Bronchial epithelial cell (primary cell): Measurements from ENCODE around the gene ANKS6. TPM values are rescaled to one million over a fixed set of nuclear protein-coding genes. Genes with fewer than 3 reads are reported as not detected.
A peak's percentile ranks its signal among the peaks of the same experiment; 100 is the strongest.

Source experiments
- DNase-seq: peaks from one replicate; pipeline ENCODE4 v3.0.0-alpha.2; 2010; ENCODE audit warnings: low read depth
- FAIRE-seq: peaks from 2 replicates; lab custom pipeline; 2011; peaks lifted over from hg19 to GRCh38; lab: Jason Lieb, UNC
- H3K27me3 ChIP-seq: 2 replicates; pipeline ENCODE4 v1.5.1; 2011; ENCODE audit warnings: low read length; ENCODE audit not compliant: control insufficient read depth, insufficient read depth
- H3K36me3 ChIP-seq: 2 replicates; pipeline ENCODE4 v1.5.1; 2011; ENCODE audit warnings: low read length; ENCODE audit not compliant: control insufficient read depth, insufficient read depth
- H3K4me3 ChIP-seq: 2 replicates; pipeline ENCODE4 v1.5.1; 2011; ENCODE audit warnings: mild to moderate bottlenecking, low read depth, low read length, control low read depth
- CTCF ChIP-seq: IDR thresholded peaks from 2 replicates; pipeline ENCODE4 v1.5.1; 2011; ENCODE audit warnings: mild to moderate bottlenecking, moderate library complexity, low read length, control low read depth, inconsistent platforms; ENCODE audit not compliant: insufficient read depth, severe bottlenecking
- total RNA-seq: library from RNA; depleted of rRNA; stranded (reverse); fragments of >200 nt; gene quantifications from 2 replicates; pipeline ENCODE4 v1.2.1, GENCODE V29; 2014

Gene ANKS6
- total RNA-seq, 1 donor from 2014 or later, result 32.1 TPM

- Histone ChIP-seq H3K4me3 (no peak overlapping the region), H3K27me3 (no peaks in the 10 kb centered on the region), H3K36me3 (peaks cover 12% of the 10 kb centered on the region)
- DNase-seq (no peak), FAIRE-seq (peak; percentile 52)
- TF ChIP-seq CTCF, result no peak
Observed at GRCh38 chr9:98787766-98788335, 8.5 kb downstream of the ANKS6 start.

- H3K36me3 ChIP-seq, result peaks cover 12% of the 10 kb centered on the region
- no peaks in the 10 kb centered on the region for H3K27me3 ChIP-seq
- no peak for TF ChIP-seq CTCF
- H3K4me3 ChIP-seq, result no peak overlapping the region
- FAIRE-seq (no peak), DNase-seq (no peak)
Observed at GRCh38 chr9:98786750-98787510, 9.4 kb downstream of the ANKS6 start.

GRCh38 chr9:98784831-98785806 lies 11.2 kb downstream of the ANKS6 start:
- H3K4me3 ChIP-seq, result no peak overlapping the region
- H3K36me3 ChIP-seq, result peaks cover 11% of the 10 kb centered on the region
- no peaks in the 10 kb centered on the region for H3K27me3 ChIP-seq
- FAIRE-seq, result no peak
- no peak for DNase-seq
- no peak for TF ChIP-seq CTCF

GRCh38 chr9:98783518-98784226 lies 12.7 kb downstream of the ANKS6 start:
- Histone ChIP-seq H3K27me3 (no peaks in the 10 kb centered on the region), H3K4me3 (no peak overlapping the region), H3K36me3 (peaks cover 5% of the 10 kb centered on the region)
- DNase-seq, result no peak
- FAIRE-seq, result peak; percentile 90
- no peak for TF ChIP-seq CTCF

- no peak overlapping the region for H3K4me3 ChIP-seq
- H3K36me3 ChIP-seq, result peaks cover 2% of the 10 kb centered on the region
- peak; percentile 97 for DNase-seq
- TF ChIP-seq CTCF, result no peak
- peak; percentile 98 for FAIRE-seq
- no peaks in the 10 kb centered on the region for H3K27me3 ChIP-seq
Observed at GRCh38 chr9:98781588-98782383, 14.6 kb downstream of the ANKS6 start.
